ENCODE measurements around the gene TVP23A.
A peak's percentile ranks its signal among the peaks of the same experiment; 100 is the strongest.

TVP23A gene

DNA sequence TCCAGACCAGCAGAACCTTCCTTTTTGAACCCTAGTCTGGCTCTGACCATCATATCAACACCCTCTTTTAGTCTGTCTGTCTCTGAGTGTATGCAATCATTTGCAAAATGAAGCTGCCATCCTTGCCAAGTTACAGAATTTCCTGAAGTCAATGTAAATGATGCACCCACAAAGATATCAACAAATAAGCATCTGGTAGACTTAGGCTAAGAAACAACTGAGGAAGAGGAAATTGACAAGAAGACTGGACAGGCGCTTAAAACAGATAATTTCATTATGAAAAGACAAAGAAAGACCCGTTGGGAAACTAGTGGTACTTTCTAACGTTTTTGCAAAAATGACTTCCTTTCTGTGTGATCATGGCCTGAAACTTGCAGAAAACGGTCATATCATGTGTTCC is 33.7 kb upstream of the TVP23A start:
- Histone ChIP-seq H3K79me2 (ENCODE audit: control insufficient read depth, insufficient read depth, low read length, unreplicated experiment) (no peaks in the 10 kb centered on the region), H3K27me3 (ENCODE audit: insufficient read depth, low read length) (peaks cover 20% of the 10 kb centered on the region), H3K27ac (ENCODE audit: low read depth, low read length) (no peak overlapping the region), H3K4me3 (ENCODE audit: low read depth, low read length) (no peak overlapping the region), H3K36me3 (ENCODE audit: insufficient read depth, low read length) (no peaks in the 10 kb centered on the region), H3K4me1 (ENCODE audit: control insufficient read depth, insufficient read depth, low read length, unreplicated experiment) (no peaks in the 10 kb centered on the region), H2AFZ (ENCODE audit: low read length, unreplicated experiment) (peak overlapping the region; percentile 72)

- no peaks in the 10 kb centered on the region for H3K4me1 ChIP-seq (ENCODE audit: control insufficient read depth, insufficient read depth, low read length, unreplicated experiment)
- no peaks in the 10 kb centered on the region for H3K79me2 ChIP-seq (ENCODE audit: control insufficient read depth, insufficient read depth, low read length, unreplicated experiment)
- H2AFZ ChIP-seq (ENCODE audit: low read length, unreplicated experiment), result no peak overlapping the region
- H3K27me3 ChIP-seq (ENCODE audit: insufficient read depth, low read length), result peaks cover 28% of the 10 kb centered on the region
- no peaks in the 10 kb centered on the region for H3K36me3 ChIP-seq (ENCODE audit: insufficient read depth, low read length)
- no peak overlapping the region for H3K27ac ChIP-seq (ENCODE audit: low read depth, low read length)
- no peak overlapping the region for H3K4me3 ChIP-seq (ENCODE audit: low read depth, low read length)
Observed at GRCh38 chr16:10851512-10851911, 32.9 kb upstream of the TVP23A start.

DNA sequence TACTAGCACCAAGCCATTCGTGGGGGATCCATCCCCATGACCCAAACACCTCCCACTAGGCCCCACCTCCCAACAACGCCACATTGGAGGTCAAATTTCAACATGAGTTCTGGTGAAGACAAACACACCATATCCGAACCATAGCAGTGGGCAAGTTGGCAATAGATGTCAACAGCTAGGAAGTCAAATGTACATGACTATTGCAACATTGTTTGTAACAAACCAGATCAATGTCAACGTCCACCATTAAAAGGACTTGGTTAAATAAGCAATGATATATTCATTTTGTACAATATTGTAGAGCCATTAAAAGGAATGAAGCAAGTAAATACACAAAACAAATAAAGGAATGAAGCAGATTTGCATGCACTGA is 31.9 kb upstream of the TVP23A start:
- H3K79me2 ChIP-seq (ENCODE audit: control insufficient read depth, insufficient read depth, low read length, unreplicated experiment), result no peaks in the 10 kb centered on the region
- H3K4me3 ChIP-seq (ENCODE audit: low read depth, low read length), result no peak overlapping the region
- peaks cover 36% of the 10 kb centered on the region for H3K27me3 ChIP-seq (ENCODE audit: insufficient read depth, low read length)
- H3K36me3 ChIP-seq (ENCODE audit: insufficient read depth, low read length), result no peaks in the 10 kb centered on the region
- H2AFZ ChIP-seq (ENCODE audit: low read length, unreplicated experiment), result no peak overlapping the region
- no peaks in the 10 kb centered on the region for H3K4me1 ChIP-seq (ENCODE audit: control insufficient read depth, insufficient read depth, low read length, unreplicated experiment)
- H3K27ac ChIP-seq (ENCODE audit: low read depth, low read length), result no peak overlapping the region

- Histone ChIP-seq H3K27ac (ENCODE audit: low read depth, low read length) (no peak overlapping the region), H3K36me3 (ENCODE audit: insufficient read depth, low read length) (no peaks in the 10 kb centered on the region), H3K27me3 (ENCODE audit: insufficient read depth, low read length) (peaks cover 42% of the 10 kb centered on the region), H2AFZ (ENCODE audit: low read length, unreplicated experiment) (no peak overlapping the region), H3K4me3 (ENCODE audit: low read depth, low read length) (no peak overlapping the region), H3K79me2 (ENCODE audit: control insufficient read depth, insufficient read depth, low read length, unreplicated experiment) (no peaks in the 10 kb centered on the region), H3K4me1 (ENCODE audit: control insufficient read depth, insufficient read depth, low read length, unreplicated experiment) (no peaks in the 10 kb centered on the region)
Observed at GRCh38 chr16:10849736-10850477, 31.3 kb upstream of the TVP23A start.

- no peak overlapping the region for H3K27ac ChIP-seq (ENCODE audit: low read depth, low read length)
- H3K27me3 ChIP-seq (ENCODE audit: insufficient read depth, low read length), result peaks cover 54% of the 10 kb centered on the region
- no peak overlapping the region for H2AFZ ChIP-seq (ENCODE audit: low read length, unreplicated experiment)
- no peak overlapping the region for H3K4me3 ChIP-seq (ENCODE audit: low read depth, low read length)
- no peaks in the 10 kb centered on the region for H3K36me3 ChIP-seq (ENCODE audit: insufficient read depth, low read length)
- no peaks in the 10 kb centered on the region for H3K4me1 ChIP-seq (ENCODE audit: control insufficient read depth, insufficient read depth, low read length, unreplicated experiment)
- H3K79me2 ChIP-seq (ENCODE audit: control insufficient read depth, insufficient read depth, low read length, unreplicated experiment), result no peaks in the 10 kb centered on the region
Observed at GRCh38 chr16:10847176-10847575, 28.6 kb upstream of the TVP23A start.

DNA sequence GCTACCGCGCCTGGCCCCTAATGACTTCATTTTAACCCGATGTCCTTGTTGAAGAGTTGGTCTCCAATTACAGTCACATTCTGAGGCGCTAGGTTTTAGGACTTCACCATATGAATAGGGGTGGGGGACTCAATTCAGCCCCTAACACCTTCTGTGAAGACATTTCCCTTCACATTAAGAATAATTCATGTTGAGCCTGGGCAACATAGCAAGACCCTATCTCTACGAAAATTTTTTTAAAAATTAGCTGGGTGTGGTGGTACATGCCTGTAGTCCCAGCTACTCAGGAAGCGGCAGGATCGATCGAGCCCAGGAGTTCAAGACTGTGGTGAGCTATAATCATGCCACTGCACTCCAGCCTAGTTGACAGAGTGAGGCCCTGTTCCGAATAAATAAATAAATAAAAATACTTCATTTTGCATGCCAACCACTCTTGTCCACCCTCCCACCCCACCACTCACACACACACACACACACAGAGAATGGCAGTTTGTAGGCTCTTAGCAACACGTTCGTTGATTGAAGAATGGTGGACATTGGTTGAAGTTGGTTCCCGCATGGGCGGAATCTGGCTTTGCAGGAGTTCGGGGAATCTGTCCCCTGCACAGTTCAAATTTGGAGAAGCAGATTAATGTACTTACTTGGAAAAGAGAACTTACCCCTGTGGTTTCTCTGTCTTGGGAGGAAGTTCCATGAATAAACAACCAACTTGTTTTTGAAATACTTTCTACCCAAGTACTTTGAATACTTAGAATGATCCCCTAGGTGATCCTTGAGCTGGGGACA is 27.8 kb upstream of the TVP23A start:
- Histone ChIP-seq H3K27ac (ENCODE audit: low read depth, low read length) (no peak overlapping the region), H3K27me3 (ENCODE audit: insufficient read depth, low read length) (peaks cover 60% of the 10 kb centered on the region), H2AFZ (ENCODE audit: low read length, unreplicated experiment) (no peak overlapping the region), H3K79me2 (ENCODE audit: control insufficient read depth, insufficient read depth, low read length, unreplicated experiment) (no peaks in the 10 kb centered on the region), H3K4me3 (ENCODE audit: low read depth, low read length) (no peak overlapping the region), H3K4me1 (ENCODE audit: control insufficient read depth, insufficient read depth, low read length, unreplicated experiment) (no peaks in the 10 kb centered on the region), H3K36me3 (ENCODE audit: insufficient read depth, low read length) (no peaks in the 10 kb centered on the region)

- no peak overlapping the region for H2AFZ ChIP-seq (ENCODE audit: low read length, unreplicated experiment)
- no peak overlapping the region for H3K27ac ChIP-seq (ENCODE audit: low read depth, low read length)
- H3K4me3 ChIP-seq (ENCODE audit: low read depth, low read length), result no peak overlapping the region
- no peaks in the 10 kb centered on the region for H3K79me2 ChIP-seq (ENCODE audit: control insufficient read depth, insufficient read depth, low read length, unreplicated experiment)
- H3K27me3 ChIP-seq (ENCODE audit: insufficient read depth, low read length), result peaks cover 59% of the 10 kb centered on the region
- H3K36me3 ChIP-seq (ENCODE audit: insufficient read depth, low read length), result no peaks in the 10 kb centered on the region
- H3K4me1 ChIP-seq (ENCODE audit: control insufficient read depth, insufficient read depth, low read length, unreplicated experiment), result no peaks in the 10 kb centered on the region
Observed at GRCh38 chr16:10840703-10841102, 22.1 kb upstream of the TVP23A start.

GRCh38 chr16:10839279-10839666 is 20.7 kb upstream of the TVP23A start:
- Histone ChIP-seq H3K4me1 (ENCODE audit: control insufficient read depth, insufficient read depth, low read length, unreplicated experiment) (no peaks in the 10 kb centered on the region), H3K27ac (ENCODE audit: low read depth, low read length) (no peak overlapping the region)

DNA sequence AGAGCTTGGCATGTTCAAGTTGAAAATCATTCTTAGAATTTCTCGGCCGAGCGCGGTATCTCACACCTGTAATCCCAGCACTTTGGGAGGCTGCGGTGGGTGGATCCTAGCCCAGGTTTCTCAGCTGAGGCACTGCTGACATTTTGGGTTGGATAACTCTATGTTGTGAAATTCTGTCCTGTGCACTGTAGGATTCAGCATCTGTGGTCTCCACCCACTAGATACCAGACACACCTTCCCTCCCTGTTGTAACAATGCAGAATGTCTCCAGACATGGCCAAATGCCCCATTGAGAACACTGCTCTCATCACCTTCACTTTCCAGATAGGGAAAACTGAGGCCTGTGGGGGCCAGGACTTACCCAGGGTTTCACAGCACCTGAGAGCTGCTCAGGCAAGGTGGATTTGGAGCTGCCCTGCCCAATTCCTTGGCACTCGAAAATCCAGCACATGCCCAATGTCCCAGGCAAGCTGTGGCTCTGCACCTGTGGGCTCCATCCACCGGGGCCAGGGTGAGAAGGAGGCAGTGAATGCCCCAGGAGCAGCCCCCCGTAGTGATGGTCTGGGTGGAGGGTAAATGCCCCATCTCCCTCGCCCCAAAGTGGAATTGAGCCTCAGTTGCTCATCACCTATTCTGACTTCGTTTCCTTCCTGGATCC is 20.2 kb upstream of the TVP23A start:
- H3K79me2 ChIP-seq (ENCODE audit: control insufficient read depth, insufficient read depth, low read length, unreplicated experiment), result no peaks in the 10 kb centered on the region
- H3K4me1 ChIP-seq (ENCODE audit: control insufficient read depth, insufficient read depth, low read length, unreplicated experiment), result no peaks in the 10 kb centered on the region
- H3K27ac ChIP-seq (ENCODE audit: low read depth, low read length), result no peak overlapping the region
- H3K27me3 ChIP-seq (ENCODE audit: insufficient read depth, low read length), result peaks cover 52% of the 10 kb centered on the region
- no peak overlapping the region for H3K4me3 ChIP-seq (ENCODE audit: low read depth, low read length)
- H2AFZ ChIP-seq (ENCODE audit: low read length, unreplicated experiment), result no peak overlapping the region
- no peaks in the 10 kb centered on the region for H3K36me3 ChIP-seq (ENCODE audit: insufficient read depth, low read length)

More at GRCh38 chr16:10839279-10839666, 20.7 kb upstream of the TVP23A start:
- Histone ChIP-seq H3K79me2 (ENCODE audit: control insufficient read depth, insufficient read depth, low read length, unreplicated experiment) (no peaks in the 10 kb centered on the region), H2AFZ (ENCODE audit: low read length, unreplicated experiment) (no peak overlapping the region), H3K36me3 (ENCODE audit: insufficient read depth, low read length) (no peaks in the 10 kb centered on the region), H3K4me3 (ENCODE audit: low read depth, low read length) (no peak overlapping the region), H3K27me3 (ENCODE audit: insufficient read depth, low read length) (peaks cover 57% of the 10 kb centered on the region)

DNA sequence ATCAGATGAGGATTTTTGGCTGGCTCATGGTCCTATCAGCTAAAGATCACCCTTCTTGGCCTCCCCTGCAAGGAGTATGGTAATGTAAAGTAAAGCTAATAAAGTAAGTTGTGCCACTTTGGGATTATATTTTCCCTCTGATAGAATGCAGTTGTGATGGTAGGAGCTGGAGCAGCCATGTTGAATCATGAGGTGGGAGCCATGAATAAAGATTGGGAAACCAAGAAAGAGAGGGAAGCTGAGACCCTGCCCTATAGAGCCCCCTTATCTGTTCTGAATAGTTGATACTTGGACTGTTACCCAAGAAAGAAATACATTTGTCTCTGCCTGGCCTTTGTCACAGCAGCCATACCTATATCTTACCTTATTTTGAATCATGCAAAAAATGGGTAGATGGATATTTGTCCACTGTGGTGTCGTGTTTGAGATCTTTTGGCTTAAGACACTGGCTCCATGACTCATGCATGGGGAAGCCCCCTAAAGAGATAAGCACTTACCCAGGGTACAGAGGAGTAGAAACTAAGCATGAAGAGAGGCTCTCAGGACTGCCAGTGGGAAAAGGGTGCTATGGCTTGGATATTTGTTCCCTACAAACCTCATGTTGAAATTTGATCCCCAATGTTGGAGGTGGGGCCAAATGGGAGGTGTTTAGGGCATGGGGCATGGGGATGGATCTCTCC is 17.7 kb upstream of the TVP23A start:
- no peaks in the 10 kb centered on the region for H3K79me2 ChIP-seq (ENCODE audit: control insufficient read depth, insufficient read depth, low read length, unreplicated experiment)
- no peak overlapping the region for H2AFZ ChIP-seq (ENCODE audit: low read length, unreplicated experiment)
- H3K4me1 ChIP-seq (ENCODE audit: control insufficient read depth, insufficient read depth, low read length, unreplicated experiment), result no peaks in the 10 kb centered on the region
- no peaks in the 10 kb centered on the region for H3K36me3 ChIP-seq (ENCODE audit: insufficient read depth, low read length)
- H3K27ac ChIP-seq (ENCODE audit: low read depth, low read length), result no peak overlapping the region
- H3K27me3 ChIP-seq (ENCODE audit: insufficient read depth, low read length), result peaks cover 43% of the 10 kb centered on the region
- H3K4me3 ChIP-seq (ENCODE audit: low read depth, low read length), result no peak overlapping the region
